H1 (cell line): ENCODE data around the gene ADAM19. TPM values are rescaled to one million over a fixed set of nuclear protein-coding genes. Genes with fewer than 3 reads are reported as not detected.

Source experiments
- TCF12 ChIP-seq: IDR thresholded peaks from 2 replicates; pipeline ENCODE4 v1.6.1; 2011; ENCODE audit warnings: low read depth, mild to moderate bottlenecking, low read length
- ZNF274 ChIP-seq: IDR thresholded peaks from 2 replicates; pipeline ENCODE4 v1.7.0; 2012; ENCODE audit warnings: low read length, borderline replicate concordance; ENCODE audit errors: extremely low read depth
- polyA plus RNA-seq, 7 experiments: library from polyadenylated mRNA; depleted of rRNA in 3 of 7; stranded (reverse) in 5 of 7; unstranded in 2 of 7; fragments of >200 nt in 5 of 7; fragments of 200-250 nt in 2 of 7; gene quantifications; 1 replicate in 5 of 7; 2 replicates in 1 of 7; 4 replicates in 1 of 7; pipeline versions ENCODE4 v1.2.1 to v1.2.3, GENCODE V29; 2011 to 2013; ENCODE audit warnings: missing spikeins in 2 of 7, mixed read lengths in 2 of 7
- total RNA-seq: library from RNA; stranded (reverse); fragmentation: NEBNext Ultra II Directional; extraction: Animal tissue kit (Norgen Biotek cat#: 25700); gene quantifications from 2 replicates; pipeline ENCODE4 v1.2.1, GENCODE V29; 2021
- TF ChIP-seq, protein P1 (sequence below): IDR thresholded peaks from 2 replicates; pipeline ENCODE4 v1.6.1; 2012; ENCODE audit warnings: low read length, inconsistent platforms

Gene ADAM19
- total and polyA plus RNA-seq, 2 of the 8 experiments (the other 6 are each of a cell fraction or from before 2014, with no cell fraction given), result 6.5 to 22.7 TPM

DNA sequence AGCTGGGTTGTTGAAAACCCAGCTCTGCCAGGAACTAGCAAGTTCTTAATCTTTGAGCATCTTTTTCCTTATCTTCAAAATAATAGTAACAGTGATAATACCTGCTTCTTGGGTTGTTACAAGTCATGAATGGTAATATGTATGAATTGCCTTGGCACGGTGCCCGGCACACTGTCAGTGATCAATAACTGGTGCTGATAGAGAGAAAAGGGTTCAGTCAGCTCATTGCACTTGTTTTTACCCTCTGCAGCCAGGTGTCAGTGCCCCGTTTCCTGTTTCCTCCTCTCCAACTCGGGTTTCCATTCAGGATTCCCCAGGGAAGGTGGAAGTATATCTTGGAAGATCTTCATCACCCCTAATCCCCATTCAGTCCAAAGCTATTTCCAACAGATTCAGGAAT lies 131.4 kb downstream of the ADAM19 start (continued):
- no peak for TF ChIP-seq TCF12
- TF ChIP-seq, protein P1, sequence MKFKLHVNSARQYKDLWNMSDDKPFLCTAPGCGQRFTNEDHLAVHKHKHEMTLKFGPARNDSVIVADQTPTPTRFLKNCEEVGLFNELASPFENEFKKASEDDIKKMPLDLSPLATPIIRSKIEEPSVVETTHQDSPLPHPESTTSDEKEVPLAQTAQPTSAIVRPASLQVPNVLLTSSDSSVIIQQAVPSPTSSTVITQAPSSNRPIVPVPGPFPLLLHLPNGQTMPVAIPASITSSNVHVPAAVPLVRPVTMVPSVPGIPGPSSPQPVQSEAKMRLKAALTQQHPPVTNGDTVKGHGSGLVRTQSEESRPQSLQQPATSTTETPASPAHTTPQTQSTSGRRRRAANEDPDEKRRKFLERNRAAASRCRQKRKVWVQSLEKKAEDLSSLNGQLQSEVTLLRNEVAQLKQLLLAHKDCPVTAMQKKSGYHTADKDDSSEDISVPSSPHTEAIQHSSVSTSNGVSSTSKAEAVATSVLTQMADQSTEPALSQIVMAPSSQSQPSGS, result no peak
- TF ChIP-seq ZNF274, result no peak
